IMR-90 (cell line): ENCODE results near the gene MAN1A2. TPM values are rescaled to one million over a fixed set of nuclear protein-coding genes. Genes with fewer than 3 reads are reported as not detected.

Experiments
- ATAC-seq: fragments of 200-7000 bp; cut with Tn5 transposase; 2 replicates; pipeline ENCODE4 v1.9.1; 2020; ENCODE audit warnings: low read depth, mild to moderate bottlenecking, moderate library complexity
- BruUV-seq: library from RNA; stranded (reverse); fragments of 400-500 nt; replicated peaks from 2 replicates; lab custom pipeline; 2021; lab: Mats Ljungman, UMichigan
- CTCF ChIA-PET: fragments of 300-600 bp; formaldehyde crosslinking; extraction: SDS; loops from one replicate; lab custom pipeline; 2021; ENCODE audit warnings: antibody characterized with exemption; lab: Yijun Ruan, JAX
- POLR2A ChIA-PET: fragments of 300-600 bp; sonication (Branson Sonifier 250); formaldehyde crosslinking; loops from one replicate; lab custom pipeline; 2022; ENCODE audit warnings: antibody characterized with exemption; ENCODE audit not compliant: unreplicated experiment; lab: Charles Lee
- DNase-seq: peaks from one replicate; pipeline ENCODE4 v3.0.0; 2013
- H2AFZ ChIP-seq: replicated peaks from 2 replicates; pipeline ENCODE3; 2013; ENCODE audit warnings: low read length, mild to moderate bottlenecking; ENCODE audit not compliant: poor library complexity
- H2AK5ac ChIP-seq: 2 replicates; pipeline ENCODE4 v1.6.1; 2013; ENCODE audit warnings: low read depth, low read length, inconsistent platforms
- H2AK9ac ChIP-seq: replicated peaks from 2 replicates; pipeline ENCODE3; 2013; ENCODE audit warnings: mild to moderate bottlenecking, low read depth, low read length, moderate library complexity; ENCODE audit not compliant: poor library complexity
- H2BK120ac ChIP-seq: 2 replicates; pipeline ENCODE4 v1.6.1; 2013; ENCODE audit warnings: low read depth, low read length, inconsistent platforms
- H2BK15ac ChIP-seq: 3 replicates; pipeline ENCODE4 v1.6.1; 2013; ENCODE audit warnings: low read depth, low read length, inconsistent platforms
- H2BK20ac ChIP-seq: 2 replicates; pipeline ENCODE4 v1.6.1; 2013; ENCODE audit warnings: low read depth, mild to moderate bottlenecking, inconsistent platforms, low read length, moderate library complexity
- H2BK5ac ChIP-seq: 2 replicates; pipeline ENCODE4 v1.6.1; 2013; ENCODE audit warnings: mild to moderate bottlenecking, low read depth, low read length, inconsistent platforms; ENCODE audit not compliant: poor library complexity, severe bottlenecking
- H3K14ac ChIP-seq: replicated peaks from 2 replicates; pipeline ENCODE4 v1.6.1; 2013; ENCODE audit warnings: low read depth, low read length, inconsistent platforms
- H3K18ac ChIP-seq: 2 replicates; pipeline ENCODE4 v1.6.1; 2013; ENCODE audit warnings: low read depth, low read length, control low read depth
- H3K23ac ChIP-seq: 2 replicates; pipeline ENCODE4 v1.6.1; 2013; ENCODE audit warnings: low read depth, low read length, inconsistent platforms
- H3K27ac ChIP-seq: 2 replicates; pipeline ENCODE4 v1.5.1; 2013; ENCODE audit warnings: mild to moderate bottlenecking, control low read depth, low read length; ENCODE audit not compliant: insufficient read depth
- H3K27me3 ChIP-seq: 2 replicates; pipeline ENCODE4 v1.6.1; 2013; ENCODE audit warnings: low read length; ENCODE audit not compliant: control insufficient read depth, insufficient read depth
- H3K36me3 ChIP-seq: 2 replicates; pipeline ENCODE4 v1.6.1; 2013; ENCODE audit warnings: low read length, mixed read lengths; ENCODE audit not compliant: control insufficient read depth, insufficient read depth
- H3K4ac ChIP-seq: 2 replicates; pipeline ENCODE4 v1.6.1; 2013; ENCODE audit warnings: low read depth, low read length, inconsistent platforms
- H3K4me1 ChIP-seq: 2 replicates; pipeline ENCODE4 v1.6.1; 2013; ENCODE audit warnings: low read length, mixed read lengths; ENCODE audit not compliant: control insufficient read depth, insufficient read depth
- H3K4me2 ChIP-seq: 2 replicates; pipeline ENCODE4 v1.6.1; 2013; ENCODE audit warnings: low read depth, mild to moderate bottlenecking, control low read depth, low read length, moderate library complexity
- H3K4me3 ChIP-seq: 2 replicates; pipeline ENCODE4 v1.5.1; 2013; ENCODE audit warnings: low read depth, mild to moderate bottlenecking, control low read depth, low read length, moderate library complexity; ENCODE audit not compliant: insufficient read depth
- H3K56ac ChIP-seq: 2 replicates; pipeline ENCODE4 v1.6.1; 2013; ENCODE audit warnings: low read length, inconsistent platforms; ENCODE audit not compliant: insufficient read depth; ENCODE audit errors: extremely low read depth
- H3K79me1 ChIP-seq, 2 experiments: 2 replicates each; pipeline ENCODE4 v1.6.1; 2013; ENCODE audit warnings: low read length in 2 of 2, inconsistent platforms in 1 of 2, low read depth in 1 of 2
- H3K9ac ChIP-seq: 2 replicates; pipeline ENCODE4 v1.6.1; 2013; ENCODE audit warnings: low read depth, low read length, control low read depth
- H3K9me1 ChIP-seq: 2 replicates; pipeline ENCODE4 v1.6.1; 2013; ENCODE audit warnings: low read length, inconsistent platforms; ENCODE audit not compliant: insufficient read depth
- H3K9me3 ChIP-seq: 2 replicates; pipeline ENCODE4 v1.6.1; 2013; ENCODE audit warnings: low read length; ENCODE audit not compliant: control insufficient read depth, insufficient read depth
- H4K20me1 ChIP-seq: 2 replicates; pipeline ENCODE4 v1.6.1; 2013; ENCODE audit warnings: low read length, inconsistent platforms; ENCODE audit not compliant: insufficient read depth
- H4K5ac ChIP-seq: 2 replicates; pipeline ENCODE4 v1.6.1; 2013; ENCODE audit warnings: mild to moderate bottlenecking, low read depth, low read length, control low read depth
- H4K8ac ChIP-seq, 2 experiments: 2 replicates each; pipeline ENCODE4 v1.6.1; 2013; ENCODE audit warnings: low read depth in 2 of 2, low read length in 2 of 2, control low read depth in 1 of 2, inconsistent platforms in 1 of 2
- H4K91ac ChIP-seq: 2 replicates; pipeline ENCODE4 v1.6.1; 2013; ENCODE audit warnings: low read depth, low read length, inconsistent platforms; ENCODE audit not compliant: insufficient read depth
- BHLHE40 ChIP-seq: fragments of 150-350 bp; IDR thresholded peaks from 2 replicates; pipeline ENCODE4 v1.6.1; 2016; ENCODE audit warnings: mild to moderate bottlenecking, low read depth, low read length
- CHD1 ChIP-seq: IDR thresholded peaks from 2 replicates; pipeline ENCODE4 v1.6.1; 2012; ENCODE audit warnings: low read depth, low read length, improper control_type of control experiment
- FOS ChIP-seq: fragments of 150-350 bp; IDR thresholded peaks from 2 replicates; pipeline ENCODE4 v1.6.1; 2016; ENCODE audit warnings: low read depth, low read length
- MAFK ChIP-seq: IDR thresholded peaks from 2 replicates; pipeline ENCODE4 v1.6.1; 2012; ENCODE audit warnings: low read depth, low read length, improper control_type of control experiment
- MAZ ChIP-seq: IDR thresholded peaks from 2 replicates; pipeline ENCODE4 v1.6.1; 2012; ENCODE audit warnings: low read depth, mild to moderate bottlenecking, low read length, improper control_type of control experiment, moderate library complexity, borderline replicate concordance
- MXI1 ChIP-seq: IDR thresholded peaks from 2 replicates; pipeline ENCODE4 v1.6.1; 2012; ENCODE audit warnings: low read depth, mild to moderate bottlenecking, low read length, moderate library complexity, borderline replicate concordance
- POLR2A ChIP-seq: IDR thresholded peaks from 2 replicates; pipeline ENCODE4 v1.6.1; 2012; ENCODE audit warnings: mild to moderate bottlenecking, low read depth, low read length
- RAD21 ChIP-seq: IDR thresholded peaks from 2 replicates; pipeline ENCODE4 v1.6.1; 2012; ENCODE audit warnings: low read length, improper control_type of control experiment
- RCOR1 ChIP-seq: IDR thresholded peaks from 2 replicates; pipeline ENCODE4 v1.6.1; 2012; ENCODE audit warnings: mild to moderate bottlenecking, low read length, improper control_type of control experiment; ENCODE audit not compliant: insufficient replicate concordance
- SMC3 ChIP-seq: fragments of 150-350 bp; IDR thresholded peaks from 2 replicates; pipeline ENCODE4 v1.6.1; 2016; ENCODE audit warnings: low read depth, mild to moderate bottlenecking, antibody characterized with exemption, low read length, moderate library complexity
- WGBS, 2 experiments: methylation state at CpG; one replicate each; pipeline versions ENCODE4 v1.1.5 to v1.1.7; 2013; ENCODE audit warnings: missing lambda C conversion rate in 2 of 2; ENCODE audit not compliant: insufficient read length in 1 of 2; ENCODE audit errors: extremely low coverage in 2 of 2; 5-methylcytosine and 5-hydroxymethylcytosine counted together
- dilution Hi-C: fragments of 300-500 bp; cut with HindIII; formaldehyde crosslinking; loops from one replicate; pipeline ENCODE4 v1.14.3; 2018; ENCODE audit warnings: low sequenced_read_pairs; ENCODE audit not compliant: unreplicated experiment
- in situ Hi-C: fragments of 300-500 bp; cut with MboI; formaldehyde crosslinking; loops from 3 replicates; pipeline ENCODE4 v1.14.3; 2019; ENCODE audit warnings: low sequenced_read_pairs, inconsistent platforms, mixed read lengths
- intact Hi-C: fragments of 100-400 bp; cut with micrococcal nuclease; formaldehyde crosslinking; loops from 2 replicates; pipeline ENCODE4 v1.10.0; 2022
- polyA plus RNA-seq, 3 experiments: library from polyadenylated mRNA; depleted of rRNA; stranded (reverse); fragments of >200 nt; gene quantifications; 2 replicates each; pipeline ENCODE4 v1.2.3, GENCODE V29; 2012; ENCODE audit warnings: low replicate concordance in 1 of 3
- total RNA-seq: library from RNA; depleted of rRNA; stranded (reverse); fragments of >200 nt; gene quantifications from 2 replicates; pipeline ENCODE4 v1.2.3, GENCODE V29; 2012
- TF ChIP-seq, protein P1 (sequence below): conservative IDR thresholded peaks from 2 replicates; pipeline ENCODE4 v1.5.1; 2012; ENCODE audit warnings: mild to moderate bottlenecking, low read depth, low read length, improper control_type of control experiment

MAN1A2 gene
- total and polyA plus RNA-seq, 2 of the 4 experiments (the other 2 are of a cell fraction), result 12.4 to 29.4 TPM

DNA sequence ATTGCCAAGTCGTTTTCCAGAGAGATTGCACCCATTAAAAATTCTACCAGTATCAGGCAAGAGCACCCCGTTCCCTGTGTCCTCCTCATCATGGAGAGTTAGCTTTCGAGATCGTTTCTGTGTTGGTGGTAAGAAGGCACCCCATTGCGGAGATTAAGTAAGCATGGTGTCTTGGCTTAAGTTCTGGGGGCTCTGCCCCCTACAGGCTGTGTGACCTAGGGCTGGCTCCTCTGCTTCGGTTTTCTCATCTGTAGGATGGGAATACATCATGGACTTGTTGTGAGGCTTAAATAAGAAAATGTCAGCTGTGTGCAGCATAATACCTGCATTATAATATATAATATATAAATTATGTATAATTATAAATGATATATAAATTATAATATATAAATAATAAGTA is 201.8 kb downstream of the MAN1A2 start:
- BruUV-seq, result no TSS peak
- Histone ChIP-seq H3K56ac (no peak overlapping the region), H2AK9ac (no peak overlapping the region), H3K27me3 (peaks cover 17% of the 10 kb centered on the region), H3K9me3 (no peaks in the 10 kb centered on the region), H2AFZ (no peak overlapping the region), H3K36me3 (no peaks in the 10 kb centered on the region), H4K5ac (no peak overlapping the region), H4K8ac (no peak overlapping the region), H3K27ac (no peak overlapping the region), H2AK5ac (no peak overlapping the region), H4K20me1 (no peaks in the 10 kb centered on the region), H2BK20ac (no peak overlapping the region), H2BK5ac (no peak overlapping the region), H3K4ac (no peak overlapping the region), H3K23ac (no peak overlapping the region), H3K4me2 (no peak overlapping the region), H3K9me1 (no peaks in the 10 kb centered on the region), H3K14ac (no peak overlapping the region), H3K4me3 (no peak overlapping the region), H2BK120ac (no peak overlapping the region), H4K91ac (no peak overlapping the region), H3K4me1 (no peaks in the 10 kb centered on the region; the same call in 1 of the 2 replicates), H3K18ac (no peak overlapping the region), H3K79me1 (no peaks in the 10 kb centered on the region), H2BK15ac (no peak overlapping the region), H3K9ac (no peak overlapping the region)
- POLR2A ChIA-PET, result no interaction called here
- WGBS, 2 experiments, result no CpG with 5 or more reads among the region's 6 CpGs
- no peak for DNase-seq
- intact Hi-C loops (no loop called here), in situ Hi-C loops (no loop called here), dilution Hi-C loops (no loop called here)
- TF ChIP-seq BHLHE40 (no peak), MXI1 (no peak), RCOR1 (no peak), CHD1 (no peak), FOS (no peak), MAFK (no peak), SMC3 (no peak), MAZ (no peak), POLR2A (no peak), RAD21 (no peak)
- TF ChIP-seq, protein P1, sequence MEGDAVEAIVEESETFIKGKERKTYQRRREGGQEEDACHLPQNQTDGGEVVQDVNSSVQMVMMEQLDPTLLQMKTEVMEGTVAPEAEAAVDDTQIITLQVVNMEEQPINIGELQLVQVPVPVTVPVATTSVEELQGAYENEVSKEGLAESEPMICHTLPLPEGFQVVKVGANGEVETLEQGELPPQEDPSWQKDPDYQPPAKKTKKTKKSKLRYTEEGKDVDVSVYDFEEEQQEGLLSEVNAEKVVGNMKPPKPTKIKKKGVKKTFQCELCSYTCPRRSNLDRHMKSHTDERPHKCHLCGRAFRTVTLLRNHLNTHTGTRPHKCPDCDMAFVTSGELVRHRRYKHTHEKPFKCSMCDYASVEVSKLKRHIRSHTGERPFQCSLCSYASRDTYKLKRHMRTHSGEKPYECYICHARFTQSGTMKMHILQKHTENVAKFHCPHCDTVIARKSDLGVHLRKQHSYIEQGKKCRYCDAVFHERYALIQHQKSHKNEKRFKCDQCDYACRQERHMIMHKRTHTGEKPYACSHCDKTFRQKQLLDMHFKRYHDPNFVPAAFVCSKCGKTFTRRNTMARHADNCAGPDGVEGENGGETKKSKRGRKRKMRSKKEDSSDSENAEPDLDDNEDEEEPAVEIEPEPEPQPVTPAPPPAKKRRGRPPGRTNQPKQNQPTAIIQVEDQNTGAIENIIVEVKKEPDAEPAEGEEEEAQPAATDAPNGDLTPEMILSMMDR, result no peak
- ATAC-seq, result no peak
- CTCF ChIA-PET, result no interaction called here
